T-helper 1 cell treated with Interleukin-12 subunit alpha and Interleukin-12 subunit beta and Interleukin-4 antibody, amounts not matched to agents 30 μg/mL and 1 μg/mL, for 36 hours (primary cell): ENCODE results near the gene KHNYN.
A peak's percentile ranks its signal among the peaks of the same experiment; 100 is the strongest.

Source experiments
- H3K27ac Mint-ChIP-seq: one replicate; pipeline ENCODE4 v1.8.0; 2021; ENCODE audit warnings: mild to moderate bottlenecking, mixed read lengths
- H3K27me3 Mint-ChIP-seq: one replicate; pipeline ENCODE4 v1.8.0; 2021; ENCODE audit warnings: low read depth, mixed read lengths
- H3K36me3 Mint-ChIP-seq: one replicate; pipeline ENCODE4 v1.8.0; 2021; ENCODE audit warnings: low read depth, mixed read lengths
- H3K4me1 Mint-ChIP-seq: one replicate; pipeline ENCODE4 v1.8.0; 2021; ENCODE audit warnings: low read depth, mixed read lengths
- H3K4me3 Mint-ChIP-seq: one replicate; pipeline ENCODE4 v1.8.0; 2021; ENCODE audit warnings: mild to moderate bottlenecking, moderate library complexity, mixed read lengths
- H3K9me3 Mint-ChIP-seq: one replicate; pipeline ENCODE4 v1.8.0; 2021; ENCODE audit warnings: mixed read lengths

KHNYN gene

DNA sequence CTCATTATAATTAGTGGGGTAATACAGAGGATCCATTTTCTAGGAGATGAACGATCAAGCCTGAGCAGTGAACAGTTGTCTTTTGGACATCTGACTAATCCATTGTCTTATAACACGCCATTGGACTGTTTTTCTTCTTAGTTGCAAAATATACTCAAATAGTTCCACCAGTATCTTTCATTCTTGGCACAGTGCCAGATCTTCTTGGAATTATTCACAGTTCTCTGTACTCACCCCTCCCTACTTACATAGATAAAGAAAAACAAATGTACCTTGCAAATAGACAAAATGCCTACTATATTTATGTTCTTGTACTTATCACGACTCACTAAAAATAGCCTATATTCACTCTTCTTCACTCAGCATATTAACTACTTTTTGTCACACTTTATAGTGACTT is 4.0 kb upstream of the KHNYN start:
- H3K27ac Mint-ChIP-seq: peak overlapping the region; percentile 12
- H3K4me1 Mint-ChIP-seq: peaks cover 23% of the 10 kb centered on the region
- no peak overlapping the region for H3K4me3 Mint-ChIP-seq
- no peaks in the 10 kb centered on the region for H3K9me3 Mint-ChIP-seq
- peaks cover 2% of the 10 kb centered on the region for H3K36me3 Mint-ChIP-seq
- no peaks in the 10 kb centered on the region for H3K27me3 Mint-ChIP-seq

DNA sequence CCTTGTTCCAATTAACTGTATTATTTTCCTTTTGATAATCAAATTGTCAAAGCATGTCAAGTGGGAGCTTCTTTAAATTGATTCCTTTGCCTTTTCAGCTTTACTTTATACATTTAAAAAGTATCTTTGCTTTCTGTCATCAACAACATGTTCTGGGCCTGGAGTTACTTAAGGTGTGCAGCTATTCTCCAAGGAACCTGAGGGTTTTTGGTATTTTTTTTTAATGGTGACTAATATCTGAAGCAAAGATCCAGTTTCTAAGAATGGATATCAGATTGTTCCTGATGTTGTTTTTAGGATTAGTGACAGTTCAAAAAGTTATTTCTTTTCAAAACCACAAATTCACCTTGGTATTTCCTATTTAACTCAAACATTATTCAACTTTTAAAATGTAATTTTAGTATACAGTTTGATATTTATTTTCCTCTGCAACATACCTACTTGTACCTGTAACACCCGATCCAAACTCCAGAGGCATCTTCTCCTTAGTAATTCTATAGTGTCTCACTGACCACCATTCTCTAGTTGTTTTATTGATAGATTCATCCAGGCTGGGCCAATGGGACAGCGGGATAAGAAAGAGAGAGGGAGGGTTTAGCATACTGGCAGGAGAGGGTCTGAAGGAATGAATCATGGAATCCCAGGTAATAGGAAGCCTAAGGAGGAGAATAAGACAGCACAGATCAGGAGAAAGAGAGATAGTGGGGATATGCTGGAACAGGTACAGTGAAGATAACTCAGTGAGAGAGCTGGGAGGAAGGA is 3.4 kb upstream of the KHNYN start:
- Mint-ChIP-seq H3K36me3 (peaks cover 2% of the 10 kb centered on the region), H3K4me3 (peak overlapping the region; percentile 52), H3K9me3 (no peaks in the 10 kb centered on the region), H3K4me1 (peaks cover 27% of the 10 kb centered on the region), H3K27me3 (no peaks in the 10 kb centered on the region), H3K27ac (peak overlapping the region; percentile 61)

DNA sequence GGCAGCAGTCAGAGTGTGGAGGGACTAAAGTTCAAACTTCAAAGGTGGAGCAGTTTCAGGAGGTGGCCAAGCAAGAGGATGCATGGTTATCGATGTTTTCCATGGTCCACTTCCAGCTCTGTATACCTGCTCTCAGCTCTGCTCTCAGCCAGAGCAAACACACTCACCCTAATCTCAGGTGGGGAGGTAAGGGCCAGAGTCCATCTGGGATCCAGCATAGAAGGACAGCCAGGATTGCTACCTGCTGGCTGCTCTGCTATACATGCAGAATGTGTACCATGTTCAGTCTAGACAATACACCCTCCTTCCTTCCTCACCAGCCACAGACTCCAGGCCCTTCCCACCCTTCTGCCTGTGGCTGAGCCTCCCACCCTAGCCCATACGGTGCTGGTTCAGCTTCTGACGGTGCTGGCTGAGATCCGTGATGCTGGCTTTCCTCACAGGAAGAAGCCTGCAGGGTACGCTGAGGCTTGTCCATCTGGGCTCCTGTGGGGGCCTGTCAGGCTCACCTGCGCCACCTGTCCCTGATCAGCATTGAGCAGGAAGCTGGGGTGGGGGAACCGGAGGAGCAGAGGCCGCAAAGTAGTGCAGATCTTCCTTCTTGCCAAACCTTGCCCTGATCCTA is 2.7 kb upstream of the KHNYN start:
- H3K27me3 Mint-ChIP-seq: no peaks in the 10 kb centered on the region
- H3K27ac Mint-ChIP-seq: no peak overlapping the region
- peak overlapping the region; percentile 52 for H3K4me3 Mint-ChIP-seq
- H3K36me3 Mint-ChIP-seq: peaks cover 5% of the 10 kb centered on the region
- H3K4me1 Mint-ChIP-seq: peaks cover 34% of the 10 kb centered on the region
- no peaks in the 10 kb centered on the region for H3K9me3 Mint-ChIP-seq

DNA sequence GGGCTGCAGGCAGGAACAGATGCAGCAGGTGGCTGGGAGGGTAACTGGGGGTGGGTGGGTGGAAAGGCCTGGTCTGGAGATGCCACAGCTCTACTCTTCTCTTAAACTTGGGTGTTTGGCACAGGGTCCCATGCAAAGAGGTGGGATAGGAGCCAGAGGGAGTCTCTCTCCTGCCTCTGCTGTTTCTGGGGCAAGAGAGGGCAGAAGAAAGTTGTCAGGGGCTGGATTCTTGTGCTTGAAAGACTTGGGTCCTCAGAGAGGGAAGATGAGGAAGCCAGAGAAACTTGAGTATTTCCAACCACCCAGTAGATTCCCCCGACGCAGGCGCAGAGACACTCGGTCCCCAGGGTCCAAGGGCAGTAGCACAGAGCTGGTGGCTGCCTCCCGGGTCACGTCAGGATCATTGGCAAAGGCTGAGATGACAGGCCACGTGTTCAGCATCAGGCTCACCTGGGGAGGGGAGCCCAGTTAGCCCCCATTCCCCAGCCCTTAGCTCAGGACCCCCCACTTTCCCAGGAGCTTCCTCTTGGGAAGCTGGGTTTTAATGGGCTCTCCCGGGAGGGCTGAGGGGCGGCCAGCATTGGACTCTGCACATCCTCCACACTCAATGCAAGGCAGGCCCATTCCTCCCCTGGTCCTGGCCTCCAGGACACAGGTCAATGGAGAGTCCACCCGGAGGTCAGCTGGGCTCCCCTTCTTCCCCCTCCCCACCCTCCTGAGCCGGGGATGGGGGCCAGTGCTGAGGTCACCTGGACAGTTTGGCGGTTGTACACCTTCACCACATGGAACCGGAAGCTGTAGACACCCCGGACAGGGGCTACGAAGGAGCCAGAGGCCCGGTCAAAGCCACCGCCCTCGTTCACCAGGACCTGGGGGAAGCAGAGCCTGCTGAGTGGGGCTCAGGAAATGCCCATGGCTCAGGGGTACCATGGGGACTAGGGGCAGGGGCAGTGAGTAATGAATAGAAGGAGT is 1.9 kb upstream of the KHNYN start:
- Mint-ChIP-seq H3K4me3 (peak overlapping the region; percentile 65), H3K4me1 (peaks cover 35% of the 10 kb centered on the region)

DNA sequence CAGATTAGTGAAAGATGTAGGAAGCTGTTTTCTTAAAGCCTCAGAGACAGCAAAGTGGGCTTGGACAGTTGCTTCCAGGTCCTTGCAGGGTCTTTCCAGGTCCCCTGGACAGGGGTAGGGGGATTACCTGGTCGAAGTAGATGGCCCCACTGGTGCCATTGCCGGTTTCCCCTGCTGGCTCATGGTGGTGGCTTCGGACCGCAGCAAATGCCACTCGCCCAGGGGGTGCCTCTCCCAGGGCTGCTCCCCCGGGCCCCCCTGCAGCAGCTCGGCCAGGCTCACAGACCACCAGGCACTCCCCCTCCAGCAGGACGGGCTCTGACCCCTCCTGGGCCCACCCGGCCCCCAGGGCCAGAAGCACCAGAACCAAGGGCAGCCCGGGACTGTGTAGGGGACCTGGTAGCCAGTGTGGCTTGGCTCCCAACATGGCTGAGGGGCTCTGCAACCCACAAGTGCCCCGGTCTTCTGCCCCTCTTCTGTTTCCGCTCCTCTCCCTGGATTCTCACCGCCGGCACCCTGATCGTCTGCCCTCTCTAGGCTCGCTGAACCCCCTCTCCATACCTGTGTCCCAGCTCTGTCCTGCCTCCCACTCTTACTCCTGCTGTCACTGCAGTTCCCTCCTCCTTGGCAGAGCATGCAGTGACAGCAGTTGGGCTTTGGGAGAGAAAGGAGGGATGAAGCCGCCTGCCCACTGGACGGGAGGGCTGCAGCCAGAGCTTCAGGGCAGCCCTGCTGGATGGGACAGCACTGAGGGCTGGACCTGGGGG is 943 bp upstream of the KHNYN start:
- Mint-ChIP-seq H3K4me1 (peaks cover 44% of the 10 kb centered on the region), H3K36me3 (peaks cover 17% of the 10 kb centered on the region), H3K4me3 (peak overlapping the region; percentile 91), H3K9me3 (no peaks in the 10 kb centered on the region), H3K27ac (peak overlapping the region; percentile 98), H3K27me3 (no peaks in the 10 kb centered on the region)

More for the DNA sequence above, 1.9 kb upstream of the KHNYN start:
- Mint-ChIP-seq H3K27me3 (no peaks in the 10 kb centered on the region), H3K36me3 (peaks cover 8% of the 10 kb centered on the region), H3K9me3 (no peaks in the 10 kb centered on the region), H3K27ac (peak overlapping the region; percentile 72)

DNA sequence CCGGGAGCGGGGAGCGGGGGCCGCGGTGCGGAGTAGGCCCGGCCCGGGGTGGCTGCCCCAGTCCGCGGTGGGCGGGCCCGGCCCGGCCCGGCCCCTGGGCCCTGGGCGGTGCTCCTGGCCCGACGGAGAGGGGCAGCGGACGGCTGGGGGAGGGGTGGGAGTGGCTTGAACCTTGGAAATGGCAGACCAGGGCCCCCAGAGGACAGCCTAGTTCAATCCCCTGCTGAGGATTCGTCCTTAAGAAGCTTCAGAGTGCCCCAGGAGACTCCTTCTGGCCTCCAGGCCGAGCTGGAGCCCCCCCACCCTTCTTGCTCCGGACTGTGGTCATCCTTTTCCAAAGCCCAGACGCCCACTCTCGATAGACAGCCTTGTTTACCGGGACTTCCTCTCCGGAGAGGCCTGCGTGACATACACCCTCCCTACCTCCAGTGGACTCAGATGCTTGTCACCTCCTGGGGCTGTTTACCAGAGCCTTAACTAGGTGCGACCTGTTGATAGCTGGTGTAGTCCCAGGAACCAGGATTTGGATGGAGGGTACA is 458 bp downstream of the KHNYN start:
- peaks cover 28% of the 10 kb centered on the region for H3K36me3 Mint-ChIP-seq
- peak overlapping the region; percentile 97 for H3K27ac Mint-ChIP-seq
- H3K27me3 Mint-ChIP-seq: no peaks in the 10 kb centered on the region
- peaks cover 49% of the 10 kb centered on the region for H3K4me1 Mint-ChIP-seq
- H3K4me3 Mint-ChIP-seq: peak overlapping the region; percentile 92
- no peaks in the 10 kb centered on the region for H3K9me3 Mint-ChIP-seq

DNA sequence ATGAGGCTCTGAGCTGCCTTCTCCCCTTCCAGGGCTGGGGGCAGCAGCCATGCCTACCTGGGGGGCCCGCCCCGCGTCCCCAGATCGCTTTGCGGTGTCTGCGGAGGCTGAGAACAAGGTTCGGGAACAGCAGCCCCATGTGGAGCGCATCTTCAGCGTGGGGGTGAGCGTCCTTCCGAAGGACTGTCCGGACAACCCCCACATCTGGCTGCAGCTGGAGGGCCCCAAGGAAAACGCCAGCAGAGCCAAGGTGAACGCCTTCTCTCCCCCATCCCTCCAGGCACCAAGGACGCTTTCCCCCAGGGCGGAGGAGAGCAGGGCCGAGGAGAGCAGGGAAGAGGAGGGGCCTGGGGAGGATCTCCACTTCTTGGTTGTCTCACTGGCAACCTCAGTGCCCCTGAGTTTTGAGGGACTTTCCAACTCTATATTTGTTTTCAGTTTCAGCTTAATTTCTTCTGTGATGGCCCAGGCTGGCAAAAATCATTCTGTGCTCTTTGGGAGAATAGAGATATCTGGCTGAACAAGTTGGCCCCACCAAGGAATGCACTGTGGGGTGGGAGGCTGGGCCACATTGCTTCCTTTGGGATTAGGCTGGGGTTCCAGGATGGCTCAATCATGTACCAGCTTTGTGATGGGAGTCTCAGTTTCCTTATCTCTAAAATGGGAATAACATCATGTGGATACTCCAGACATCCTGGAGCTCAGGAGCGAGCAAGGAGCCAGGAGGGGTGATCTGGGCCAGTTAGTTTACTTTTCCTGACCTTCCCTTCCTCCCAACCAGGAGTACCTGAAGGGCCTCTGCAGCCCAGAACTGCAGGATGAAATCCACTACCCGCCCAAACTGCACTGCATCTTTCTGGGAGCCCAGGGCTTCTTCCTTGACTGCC is 1.2 kb downstream of the KHNYN start:
- peak overlapping the region; percentile 92 for H3K4me3 Mint-ChIP-seq
- peaks cover 35% of the 10 kb centered on the region for H3K36me3 Mint-ChIP-seq
- H3K27ac Mint-ChIP-seq: peak overlapping the region; percentile 97
- no peaks in the 10 kb centered on the region for H3K9me3 Mint-ChIP-seq
- no peaks in the 10 kb centered on the region for H3K27me3 Mint-ChIP-seq
- peaks cover 49% of the 10 kb centered on the region for H3K4me1 Mint-ChIP-seq

DNA sequence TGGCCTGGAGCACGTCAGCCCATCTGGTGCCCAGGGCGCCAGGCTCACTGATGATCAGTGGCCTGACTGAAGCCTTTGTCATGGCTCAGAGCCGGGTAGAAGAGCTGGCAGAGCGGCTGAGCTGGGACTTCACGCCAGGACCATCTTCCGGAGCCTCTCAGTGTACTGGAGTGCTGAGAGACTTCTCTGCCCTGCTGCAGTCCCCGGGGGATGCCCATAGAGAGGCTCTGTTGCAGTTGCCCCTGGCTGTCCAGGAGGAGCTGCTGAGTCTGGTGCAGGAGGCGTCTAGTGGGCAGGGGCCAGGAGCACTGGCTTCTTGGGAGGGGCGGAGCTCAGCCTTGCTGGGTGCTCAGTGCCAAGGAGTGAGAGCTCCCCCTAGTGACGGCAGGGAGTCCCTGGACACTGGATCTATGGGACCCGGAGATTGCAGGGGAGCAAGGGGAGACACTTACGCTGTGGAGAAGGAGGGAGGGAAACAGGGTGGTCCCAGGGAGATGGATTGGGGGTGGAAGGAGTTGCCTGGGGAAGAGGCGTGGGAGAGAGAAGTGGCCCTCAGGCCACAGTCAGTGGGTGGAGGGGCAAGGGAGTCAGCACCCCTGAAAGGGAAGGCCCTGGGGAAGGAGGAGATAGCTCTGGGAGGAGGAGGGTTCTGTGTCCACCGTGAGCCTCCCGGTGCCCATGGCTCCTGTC is 2.0 kb downstream of the KHNYN start:
- H3K4me1 Mint-ChIP-seq: peaks cover 51% of the 10 kb centered on the region
- peak overlapping the region; percentile 97 for H3K27ac Mint-ChIP-seq
- H3K36me3 Mint-ChIP-seq: peaks cover 37% of the 10 kb centered on the region
- H3K27me3 Mint-ChIP-seq: no peaks in the 10 kb centered on the region
- H3K9me3 Mint-ChIP-seq: no peaks in the 10 kb centered on the region
- H3K4me3 Mint-ChIP-seq: peak overlapping the region; percentile 92

DNA sequence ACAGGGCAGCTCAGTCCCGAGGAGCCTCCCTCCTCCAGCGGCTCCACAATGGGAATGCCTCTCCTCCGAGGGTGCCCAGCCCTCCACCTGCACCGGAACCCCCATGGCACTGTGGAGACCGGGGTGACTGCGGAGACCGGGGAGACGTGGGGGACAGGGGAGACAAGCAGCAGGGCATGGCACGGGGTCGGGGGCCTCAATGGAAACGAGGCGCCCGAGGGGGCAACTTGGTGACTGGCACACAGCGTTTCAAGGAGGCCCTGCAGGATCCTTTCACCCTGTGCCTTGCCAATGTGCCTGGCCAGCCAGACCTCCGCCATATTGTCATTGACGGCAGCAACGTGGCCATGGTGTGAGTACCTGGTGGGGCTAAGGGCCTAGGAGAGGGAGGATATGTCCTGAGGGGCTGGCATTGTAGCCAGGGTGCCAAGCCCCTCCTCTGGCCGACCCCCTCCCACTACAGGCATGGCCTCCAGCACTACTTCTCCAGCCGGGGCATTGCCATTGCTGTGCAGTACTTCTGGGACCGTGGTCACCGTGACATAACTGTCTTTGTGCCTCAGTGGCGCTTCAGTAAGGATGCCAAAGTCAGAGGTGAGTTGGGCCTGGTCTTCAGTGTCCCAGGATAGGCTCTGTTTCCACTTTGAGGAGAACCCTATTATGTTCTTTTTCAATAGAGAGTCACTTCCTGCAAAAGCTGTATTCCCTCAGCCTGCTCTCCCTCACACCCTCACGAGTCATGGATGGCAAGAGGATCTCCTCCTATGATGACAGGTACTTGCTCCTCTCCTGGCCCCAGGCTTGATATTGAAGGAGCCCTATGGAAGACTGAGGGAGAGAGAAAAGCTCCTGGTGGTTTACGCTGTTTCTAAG is 2.7 kb downstream of the KHNYN start:
- Mint-ChIP-seq H3K27ac (peak overlapping the region; percentile 19), H3K9me3 (no peaks in the 10 kb centered on the region), H3K4me1 (peaks cover 55% of the 10 kb centered on the region), H3K4me3 (no peak overlapping the region), H3K27me3 (no peaks in the 10 kb centered on the region), H3K36me3 (peaks cover 40% of the 10 kb centered on the region)

DNA sequence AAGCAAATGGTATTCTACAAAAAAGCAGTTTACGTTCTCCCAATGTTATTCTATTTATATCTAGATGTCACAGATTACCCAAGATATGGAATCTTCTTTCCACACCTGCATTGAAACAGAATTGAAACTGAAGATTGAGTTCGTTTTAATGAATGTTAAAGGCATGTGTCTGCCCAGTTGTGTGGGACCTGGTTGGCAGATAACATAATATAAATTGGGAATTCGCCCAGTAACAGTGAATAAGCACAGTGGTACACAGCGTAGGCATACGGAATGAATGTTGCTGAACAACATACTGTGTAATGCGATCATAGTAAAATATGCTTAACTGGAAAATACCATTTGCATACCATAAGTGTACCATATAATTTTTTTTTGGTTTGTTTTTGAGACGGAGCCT is 4.3 kb downstream of the KHNYN start:
- no peak overlapping the region for H3K27ac Mint-ChIP-seq
- H3K4me3 Mint-ChIP-seq: no peak overlapping the region
- H3K36me3 Mint-ChIP-seq: peaks cover 49% of the 10 kb centered on the region
- H3K4me1 Mint-ChIP-seq: peaks cover 59% of the 10 kb centered on the region
- H3K9me3 Mint-ChIP-seq: no peaks in the 10 kb centered on the region
- H3K27me3 Mint-ChIP-seq: no peaks in the 10 kb centered on the region

DNA sequence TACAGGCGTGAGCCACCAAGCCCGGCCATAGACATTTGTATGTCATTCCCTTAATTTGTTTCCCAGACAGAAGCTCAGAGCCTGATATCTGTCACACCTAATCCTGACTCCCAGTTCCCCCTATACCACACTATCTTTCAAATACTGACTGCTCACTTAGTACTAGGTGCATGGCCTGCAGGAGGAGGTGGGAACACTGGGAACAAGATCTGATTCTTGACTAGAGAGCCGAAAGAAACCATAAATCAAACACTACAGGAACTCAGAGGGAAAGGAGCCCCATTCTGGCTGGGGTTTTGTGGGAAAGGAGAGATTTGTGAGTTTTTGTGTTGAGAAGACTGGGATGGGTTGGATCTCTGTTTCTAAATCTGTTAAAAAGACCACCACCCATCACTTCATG is 4.9 kb downstream of the KHNYN start:
- peaks cover 54% of the 10 kb centered on the region for H3K36me3 Mint-ChIP-seq
- H3K27ac Mint-ChIP-seq: no peak overlapping the region
- H3K4me1 Mint-ChIP-seq: peaks cover 57% of the 10 kb centered on the region
- no peaks in the 10 kb centered on the region for H3K27me3 Mint-ChIP-seq
- no peaks in the 10 kb centered on the region for H3K9me3 Mint-ChIP-seq
- no peak overlapping the region for H3K4me3 Mint-ChIP-seq
